Testis (tissue), 2 donors: ENCODE results near the gene SLAMF9.

ENCODE experiments used
- CTCF ChIP-seq, 3 experiments: fragments of 450-650 bp in 2 of 3; fragments of 200-600 bp in 1 of 3; sonication (generic) in 1 of 3; IDR thresholded peaks; one replicate each; pipeline ENCODE4 v1.5.1; 2016 to 2019; ENCODE audit warnings: antibody characterized with exemption in 3 of 3, mild to moderate bottlenecking in 2 of 3, moderate library complexity in 1 of 3
- POLR2A ChIP-seq: fragments of 450-650 bp; IDR thresholded peaks from one replicate; pipeline ENCODE4 v1.6.1; 2017; ENCODE audit warnings: antibody characterized with exemption, mild to moderate bottlenecking, moderate library complexity

GRCh38 chr1:159908031-159908940 lies 45.8 kb downstream of the SLAMF9 start:
- no peak for TF ChIP-seq CTCF (IDR thresholded peaks at IDR 0.05)
- TF ChIP-seq POLR2A: no peak
